GM13977 (cell line): Measurements from ENCODE around the gene SYNJ2.

Experiments used
- DNase-seq: peaks from one replicate; pipeline ENCODE4 v3.0.0; 2012; ENCODE audit warnings: low spot score
- CTCF ChIP-seq: IDR thresholded peaks from 2 replicates; pipeline ENCODE4 v1.5.1; 2012; ENCODE audit warnings: mild to moderate bottlenecking, control low read depth; ENCODE audit not compliant: insufficient read depth; ENCODE audit errors: extremely low read depth, missing control alignments
- in situ Hi-C: fragments of 300-500 bp; cut with MboI; formaldehyde crosslinking; loops from one replicate; pipeline ENCODE4 v1.12.0; 2022; ENCODE audit warnings: low sequenced_read_pairs, low pct_unique_long_range_greater_than_20kb, mixed read lengths, inconsistent platforms; ENCODE audit not compliant: unreplicated experiment

Gene SYNJ2

GRCh38 chr6:158039571-158040050, 57.9 kb downstream of the SYNJ2 start:
- no peak for TF ChIP-seq CTCF
- in situ Hi-C loops: no loop called here
- DNase-seq: no peak

GRCh38 chr6:158040051-158040803, 58.6 kb downstream of the SYNJ2 start:
- TF ChIP-seq CTCF: no peak
- peak; percentile 73 for DNase-seq
- in situ Hi-C loops: no loop called here

GRCh38 chr6:158040804-158041347, 59.2 kb downstream of the SYNJ2 start:
- DNase-seq: no peak
- TF ChIP-seq CTCF: no peak
- in situ Hi-C loops: no loop called here

- in situ Hi-C loops: no loop called here
- TF ChIP-seq CTCF: no peak
- no peak for DNase-seq
Measured at GRCh38 chr6:158041370-158041769, 59.7 kb downstream of the SYNJ2 start.

GRCh38 chr6:158041788-158042187, 60.1 kb downstream of the SYNJ2 start:
- TF ChIP-seq CTCF: no peak
- no peak for DNase-seq
- in situ Hi-C loops: no loop called here

GRCh38 chr6:158042245-158042798, 60.7 kb downstream of the SYNJ2 start:
- no peak for DNase-seq
- no peak for TF ChIP-seq CTCF
- in situ Hi-C loops: no loop called here
